ENCODE results near the gene ZNF397.

GRCh38 chr18:35283923-35284794 is 43.3 kb downstream of the ZNF397 start:
- no peak for TF ChIP-seq CTCF (IDR thresholded peaks at IDR 0.05)
- no peak for TF ChIP-seq ZFX (IDR thresholded peaks at IDR 0.05; ENCODE audit: borderline replicate concordance)
